NAMALWA (cell line): ENCODE measurements around the gene ASB9.
A peak's percentile ranks its signal among the peaks of the same experiment; 100 is the strongest.
"Not testable (repeated sequence)": the region's sequence is repeated elsewhere in the genome, so short reads cannot be mapped to it uniquely, and the experiment has no call there.

ENCODE experiments used
- DNase-seq: peaks from one replicate; pipeline ENCODE4 v3.0.0-alpha.2; 2015; ENCODE audit warnings: low spot score

ASB9 gene

GRCh38 chrX:15269618-15270521 lies at the start of gene ASB9:
TSS of gene ASB9 (minus strand) at chrX:15270083. CDS start at chrX:15269874, 209 bp downstream.
- no peak for DNase-seq

GRCh38 chrX:15319075-15319474 lies 49.2 kb upstream of the ASB9 start:
- no peak for DNase-seq

- DNase-seq: no peak
These were observed 45.6 kb upstream of the ASB9 start, which contains the start of gene ASB11 for GRCh38 chrX:15315509-15315908. TSS of gene ASB11 (minus strand) at chrX:15315640. CDS start at chrX:15315605, 35 bp downstream.

GRCh38 chrX:15314472-15314871 lies 44.6 kb upstream of the ASB9 start:
- no peak for DNase-seq

- DNase-seq: no peak
These were observed 41.2 kb upstream of the ASB9 start for GRCh38 chrX:15311119-15311518.

GRCh38 chrX:15310117-15310516 lies 40.2 kb upstream of the ASB9 start:
- DNase-seq: no peak

GRCh38 chrX:15305899-15306298 lies 36.0 kb upstream of the ASB9 start:
- DNase-seq: not testable (repeated sequence)

- no peak for DNase-seq
These were observed 32.0 kb upstream of the ASB9 start for GRCh38 chrX:15301924-15302323.

GRCh38 chrX:15299941-15300851 lies 30.3 kb upstream of the ASB9 start:
- peak; percentile 41 for DNase-seq

- DNase-seq: no peak
These were observed 28.9 kb upstream of the ASB9 start for GRCh38 chrX:15298780-15299179.

GRCh38 chrX:15298201-15298600 lies 28.3 kb upstream of the ASB9 start:
- no peak for DNase-seq

GRCh38 chrX:15293451-15293850 lies 23.6 kb upstream of the ASB9 start:
- DNase-seq: no peak

- DNase-seq: no peak
These were observed 23.0 kb upstream of the ASB9 start for GRCh38 chrX:15292861-15293260.

GRCh38 chrX:15277604-15278003 lies 7.7 kb upstream of the ASB9 start:
- DNase-seq: no peak

- no peak for DNase-seq
These were observed 5.1 kb upstream of the ASB9 start for GRCh38 chrX:15274946-15275345.

- DNase-seq: not testable (repeated sequence)
These were observed 3.4 kb upstream of the ASB9 start for GRCh38 chrX:15273275-15273674.

- DNase-seq: no peak
These were observed 1.9 kb upstream of the ASB9 start for GRCh38 chrX:15271757-15272156.

- no peak for DNase-seq
These were observed 763 bp downstream of the ASB9 start for GRCh38 chrX:15269120-15269519.

GRCh38 chrX:15254852-15255251 lies 15.0 kb downstream of the ASB9 start:
- DNase-seq: no peak

GRCh38 chrX:15245896-15246295 lies 24.0 kb downstream of the ASB9 start:
- DNase-seq: no peak

GRCh38 chrX:15244421-15244820 lies 25.5 kb downstream of the ASB9 start:
- DNase-seq: no peak

GRCh38 chrX:15242899-15243555 lies 26.9 kb downstream of the ASB9 start:
- peak; percentile 57 for DNase-seq
